NCI-H2227 treated with DMSO at 0.1 percent for 48 hours (cell line): ENCODE measurements around the gene PLCH1.

ENCODE experiments used
- DNase-seq: peaks from one replicate; lab custom pipeline; 2025; lab: John Stamatoyannopoulos, UW

Gene PLCH1

GRCh38 chr3:155481591-155481990 lies 263.3 kb downstream of the PLCH1 start:
- no peak for DNase-seq

- no peak for DNase-seq
Observed at GRCh38 chr3:155481089-155481488, 263.8 kb downstream of the PLCH1 start.

GRCh38 chr3:155465664-155466063 lies 279.2 kb downstream of the PLCH1 start:
- no peak for DNase-seq

- DNase-seq, result no peak
Observed at GRCh38 chr3:155462672-155463071, 282.2 kb downstream of the PLCH1 start.

GRCh38 chr3:155457591-155457990 lies 287.3 kb downstream of the PLCH1 start:
- DNase-seq, result no peak

- DNase-seq, result no peak
Observed at GRCh38 chr3:155455765-155456164, 289.1 kb downstream of the PLCH1 start.

- DNase-seq, result no peak
Observed at GRCh38 chr3:155453512-155453911, 291.4 kb downstream of the PLCH1 start.

- no peak for DNase-seq
Observed at GRCh38 chr3:155449613-155450267, 295.1 kb downstream of the PLCH1 start.

GRCh38 chr3:155448531-155448930 lies 296.3 kb downstream of the PLCH1 start:
- no peak for DNase-seq

GRCh38 chr3:155446366-155446765 lies 298.5 kb downstream of the PLCH1 start:
- no peak for DNase-seq

- no peak for DNase-seq
Observed at GRCh38 chr3:155444771-155445170, 300.1 kb downstream of the PLCH1 start.

- no peak for DNase-seq
Observed at GRCh38 chr3:155443815-155444214, 301.1 kb downstream of the PLCH1 start.

GRCh38 chr3:155442072-155442471 lies 302.8 kb downstream of the PLCH1 start:
- no peak for DNase-seq

- DNase-seq, result no peak
Observed at GRCh38 chr3:155441506-155441905, 303.4 kb downstream of the PLCH1 start.

- no peak for DNase-seq
Observed at GRCh38 chr3:155441026-155441425, 303.8 kb downstream of the PLCH1 start.

- DNase-seq, result no peak
Observed at GRCh38 chr3:155435821-155436220, 309.1 kb downstream of the PLCH1 start.

GRCh38 chr3:155431856-155432570 lies 312.9 kb downstream of the PLCH1 start:
- no peak for DNase-seq

- no peak for DNase-seq
Observed at GRCh38 chr3:155428563-155428962, 316.3 kb downstream of the PLCH1 start.

GRCh38 chr3:155426524-155427230 lies 318.2 kb downstream of the PLCH1 start:
- DNase-seq, result no peak

- DNase-seq, result no peak
Observed at GRCh38 chr3:155425396-155425795, 319.5 kb downstream of the PLCH1 start.

- DNase-seq, result no peak
Observed at GRCh38 chr3:155424323-155424710, 320.6 kb downstream of the PLCH1 start.

- no peak for DNase-seq
Observed at GRCh38 chr3:155423526-155424322, 321.1 kb downstream of the PLCH1 start.
